Myocyte (in vitro differentiated cells): ENCODE results near the gene ANXA10. TPM values are rescaled to one million over a fixed set of nuclear protein-coding genes. Genes with fewer than 3 reads are reported as not detected.
"Not testable (repeated sequence)": the region's sequence is repeated elsewhere in the genome, so short reads cannot be mapped to it uniquely, and the experiment has no call there.

Source experiments
- DNase-seq: peaks from one replicate; pipeline ENCODE4 v3.0.0-alpha.2; 2012; ENCODE audit warnings: low read depth
- total RNA-seq: library from RNA; depleted of rRNA; stranded (reverse); fragments of >200 nt; gene quantifications from 2 replicates; pipeline ENCODE4 v1.2.3, GENCODE V29; 2014

ANXA10 gene
- total RNA-seq, 1 donor from 2014 or later: 0.16 TPM

GRCh38 chr4:168154546-168155277 is 62.4 kb downstream of the ANXA10 start:
- DNase-seq: no peak

GRCh38 chr4:168162604-168163003 is 70.3 kb downstream of the ANXA10 start:
- no peak for DNase-seq

- DNase-seq: no peak
Observed at GRCh38 chr4:168163106-168163505, 70.8 kb downstream of the ANXA10 start.

- no peak for DNase-seq
Observed at GRCh38 chr4:168164045-168164444, 71.7 kb downstream of the ANXA10 start.

- no peak for DNase-seq
Observed at GRCh38 chr4:168164915-168165548, 72.7 kb downstream of the ANXA10 start.

- peak; percentile 30 for DNase-seq
Observed at GRCh38 chr4:168167714-168168284, 75.5 kb downstream of the ANXA10 start.

GRCh38 chr4:168174308-168174707 is 82.0 kb downstream of the ANXA10 start:
- no peak for DNase-seq

GRCh38 chr4:168177546-168178149 is 85.3 kb downstream of the ANXA10 start:
- DNase-seq: no peak

GRCh38 chr4:168183717-168184571 is 91.6 kb downstream of the ANXA10 start:
- peak; percentile 83 for DNase-seq

GRCh38 chr4:168188754-168189153 is 96.4 kb downstream of the ANXA10 start:
- no peak for DNase-seq

- DNase-seq: no peak
Observed at GRCh38 chr4:168197926-168198325, 105.6 kb downstream of the ANXA10 start.

- peak; percentile 72 for DNase-seq
Observed at GRCh38 chr4:168199260-168199957, 107.1 kb downstream of the ANXA10 start.

GRCh38 chr4:168200685-168201084 is 108.3 kb downstream of the ANXA10 start:
- DNase-seq: no peak

- no peak for DNase-seq
Observed at GRCh38 chr4:168203233-168203911, 111.0 kb downstream of the ANXA10 start.

- no peak for DNase-seq
Observed at GRCh38 chr4:168208957-168209614, 116.7 kb downstream of the ANXA10 start.

- no peak for DNase-seq
Observed at GRCh38 chr4:168212656-168213055, 120.3 kb downstream of the ANXA10 start.

GRCh38 chr4:168213511-168213910 is 121.2 kb downstream of the ANXA10 start:
- DNase-seq: not testable (repeated sequence)

- no peak for DNase-seq
Observed at GRCh38 chr4:168218645-168219044, 126.3 kb downstream of the ANXA10 start.

- peak; percentile 37 for DNase-seq
Observed at GRCh38 chr4:168220893-168221292, 128.6 kb downstream of the ANXA10 start.
